Retinal pigment epithelial cell (primary cell): ENCODE data around the gene ARL15.

ENCODE experiments used
- DNase-seq: peaks from one replicate; pipeline ENCODE4 v3.0.0-alpha.2; 2010; ENCODE audit warnings: low read depth
- H3K4me3 ChIP-seq: 2 replicates; pipeline ENCODE4 v1.5.1; 2011; ENCODE audit warnings: mild to moderate bottlenecking, low read length, control low read depth, moderate library complexity
- TF ChIP-seq, protein P1 (sequence below): conservative IDR thresholded peaks from 2 replicates; pipeline ENCODE4 v1.5.1; 2011; ENCODE audit warnings: low read depth, low read length, control low read depth, inconsistent platforms

Gene ARL15

GRCh38 chr5:53970475-53970874 is 339.9 kb downstream of the ARL15 start:
- no peak for DNase-seq

DNA sequence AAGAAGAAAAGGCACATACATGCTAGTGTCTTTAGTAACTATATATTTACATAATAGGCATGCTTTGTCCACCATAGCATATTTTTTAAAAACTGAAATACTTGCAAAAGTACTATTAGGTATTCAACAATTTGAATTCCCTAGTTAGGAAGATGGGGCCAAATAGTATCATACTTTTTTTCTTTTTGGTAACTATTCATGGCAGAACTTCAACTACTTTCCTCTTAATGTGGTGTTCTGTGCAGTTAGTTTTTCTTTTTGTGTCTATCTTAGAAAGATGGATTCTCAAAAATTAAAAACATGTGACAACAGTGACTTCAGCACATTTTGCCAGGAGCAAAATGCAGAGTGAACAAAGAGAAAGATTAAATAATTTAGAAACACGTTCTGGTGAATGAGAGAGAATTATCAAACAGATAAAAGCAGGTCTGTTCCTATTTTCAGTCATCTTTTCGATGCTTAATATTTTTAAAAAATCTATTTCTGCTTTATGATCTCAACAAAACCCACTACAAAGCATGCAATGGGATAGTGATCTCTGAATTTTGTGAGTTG is 341.1 kb downstream of the ARL15 start:
- TF ChIP-seq, protein P1, sequence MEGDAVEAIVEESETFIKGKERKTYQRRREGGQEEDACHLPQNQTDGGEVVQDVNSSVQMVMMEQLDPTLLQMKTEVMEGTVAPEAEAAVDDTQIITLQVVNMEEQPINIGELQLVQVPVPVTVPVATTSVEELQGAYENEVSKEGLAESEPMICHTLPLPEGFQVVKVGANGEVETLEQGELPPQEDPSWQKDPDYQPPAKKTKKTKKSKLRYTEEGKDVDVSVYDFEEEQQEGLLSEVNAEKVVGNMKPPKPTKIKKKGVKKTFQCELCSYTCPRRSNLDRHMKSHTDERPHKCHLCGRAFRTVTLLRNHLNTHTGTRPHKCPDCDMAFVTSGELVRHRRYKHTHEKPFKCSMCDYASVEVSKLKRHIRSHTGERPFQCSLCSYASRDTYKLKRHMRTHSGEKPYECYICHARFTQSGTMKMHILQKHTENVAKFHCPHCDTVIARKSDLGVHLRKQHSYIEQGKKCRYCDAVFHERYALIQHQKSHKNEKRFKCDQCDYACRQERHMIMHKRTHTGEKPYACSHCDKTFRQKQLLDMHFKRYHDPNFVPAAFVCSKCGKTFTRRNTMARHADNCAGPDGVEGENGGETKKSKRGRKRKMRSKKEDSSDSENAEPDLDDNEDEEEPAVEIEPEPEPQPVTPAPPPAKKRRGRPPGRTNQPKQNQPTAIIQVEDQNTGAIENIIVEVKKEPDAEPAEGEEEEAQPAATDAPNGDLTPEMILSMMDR = no peak
- no peak overlapping the region for H3K4me3 ChIP-seq
- DNase-seq = no peak

More at GRCh38 chr5:53970475-53970874, 339.9 kb downstream of the ARL15 start:
- no peak overlapping the region for H3K4me3 ChIP-seq
- TF ChIP-seq, protein P1 = no peak

DNA sequence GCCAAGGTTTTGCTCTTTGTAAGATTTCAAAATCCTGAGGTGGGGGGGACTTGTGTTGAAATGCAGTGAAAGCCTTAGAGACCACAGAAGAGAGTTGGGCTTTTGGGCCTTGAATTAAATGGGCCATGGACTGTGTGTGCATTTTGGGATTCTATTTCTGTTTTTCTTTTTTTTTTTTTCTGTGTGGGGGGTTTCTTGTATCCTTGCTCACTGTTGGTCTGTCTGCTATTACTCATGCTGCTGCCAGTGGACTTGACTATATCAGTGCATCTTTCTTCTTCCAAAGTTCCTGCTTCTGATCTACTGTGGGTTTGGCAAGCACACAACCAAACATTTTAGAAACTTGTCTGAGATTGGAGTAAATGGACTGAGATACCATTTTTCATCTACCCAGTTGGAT is 344.9 kb downstream of the ARL15 start:
- no peak overlapping the region for H3K4me3 ChIP-seq
- TF ChIP-seq, protein P1 = no peak
- DNase-seq = no peak

GRCh38 chr5:53963958-53964357 is 346.4 kb downstream of the ARL15 start:
- DNase-seq = no peak
- no peak overlapping the region for H3K4me3 ChIP-seq
- TF ChIP-seq, protein P1 = no peak

DNA sequence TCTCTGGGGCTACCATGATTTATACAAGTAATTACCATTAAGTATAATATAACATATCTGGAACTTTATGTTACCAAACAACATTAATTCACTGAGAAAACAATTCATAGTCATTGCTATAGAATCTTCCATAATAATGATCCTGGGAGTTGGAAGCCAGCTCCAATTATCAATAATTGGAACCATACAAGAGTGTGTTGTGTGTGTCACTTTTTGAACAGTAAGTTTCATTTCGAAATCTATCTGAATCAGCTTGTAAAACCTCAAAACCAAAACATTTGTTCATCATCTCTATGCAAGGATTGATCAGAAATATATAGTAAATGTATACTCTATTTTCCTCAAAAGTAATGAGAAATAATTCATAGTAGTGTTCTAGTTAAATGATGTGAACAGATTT is 348.1 kb downstream of the ARL15 start:
- no peak overlapping the region for H3K4me3 ChIP-seq
- TF ChIP-seq, protein P1 = no peak
- DNase-seq = no peak

GRCh38 chr5:53956632-53957031 is 353.7 kb downstream of the ARL15 start:
- TF ChIP-seq, protein P1 = no peak
- no peak for DNase-seq
- no peak overlapping the region for H3K4me3 ChIP-seq

- no peak for DNase-seq
- TF ChIP-seq, protein P1 = no peak
- H3K4me3 ChIP-seq = no peak overlapping the region
Observed at GRCh38 chr5:53956196-53956595, 354.2 kb downstream of the ARL15 start.
